ENCODE results near the gene CDK11B. TPM values are rescaled to one million over a fixed set of nuclear protein-coding genes. Genes with fewer than 3 reads are reported as not detected.
"Not testable (repeated sequence)": the region's sequence is repeated elsewhere in the genome, so short reads cannot be mapped to it uniquely, and the experiment has no call there.

The CDK11B gene
- polyA plus RNA-seq, 3 donors = 39.7 to 44.0 (median 42.3) TPM

DNA sequence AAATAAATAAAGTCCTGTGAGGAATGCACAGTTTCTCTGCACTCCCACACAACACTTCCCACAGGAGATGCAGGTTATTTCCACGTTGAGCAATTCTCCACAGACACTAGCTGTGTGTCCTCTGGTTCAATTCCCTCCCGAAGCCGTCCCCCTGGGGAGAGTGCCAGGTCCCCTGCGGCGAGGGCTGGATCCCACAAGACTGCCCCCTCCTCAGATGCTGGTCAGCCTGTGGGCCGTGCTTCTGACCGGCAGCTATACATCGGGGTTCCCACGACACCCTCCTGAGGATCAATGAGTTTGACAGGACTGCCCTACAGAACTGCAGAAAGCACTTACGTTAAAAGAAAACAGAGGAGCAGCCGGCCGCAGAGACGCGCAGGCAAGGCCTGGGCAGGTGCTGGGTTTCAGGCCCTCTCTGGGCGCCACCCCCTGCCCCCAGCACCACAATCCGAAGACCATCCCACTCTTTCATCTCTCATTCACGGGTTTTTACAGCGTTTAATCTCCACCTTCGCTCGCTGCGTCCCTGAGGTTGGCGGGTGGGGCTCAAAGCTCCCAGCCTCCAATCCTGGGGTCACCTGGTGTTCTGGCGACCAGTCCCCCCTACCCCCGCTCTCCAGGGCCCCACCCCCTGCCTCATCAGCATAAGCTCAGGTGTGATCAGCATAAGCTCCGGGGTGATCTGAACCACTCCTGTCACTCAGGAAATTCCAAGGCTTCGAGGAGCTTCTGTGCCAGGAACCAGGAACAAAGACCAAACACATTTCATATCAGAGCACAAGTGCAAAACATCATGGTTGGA is 24.5 kb upstream of the CDK11B start:
- no peak for DNase-seq (ENCODE audit: low read depth in 3 of 3, low spot score in 2 of 3)

DNA sequence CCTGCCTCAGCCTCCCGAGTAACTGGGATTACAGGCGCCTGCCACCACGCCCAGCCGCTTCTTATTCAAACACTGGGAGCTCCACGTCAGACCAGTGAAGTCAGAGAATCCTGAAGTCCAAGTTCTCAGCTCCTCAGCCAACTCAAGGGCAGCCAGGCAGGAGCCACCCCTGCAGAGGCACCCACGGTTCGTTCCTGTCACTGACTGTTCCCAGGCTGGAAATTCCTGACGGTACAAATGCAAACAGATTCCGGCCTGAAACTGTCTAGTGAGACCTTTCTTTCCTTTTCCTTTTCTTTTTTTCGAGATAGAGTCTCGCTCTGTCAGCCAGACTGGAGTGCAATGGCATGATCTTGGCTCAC is 22.1 kb upstream of the CDK11B start:
- DNase-seq (ENCODE audit: low read depth in 3 of 3, low spot score in 2 of 3) = no peak

DNA sequence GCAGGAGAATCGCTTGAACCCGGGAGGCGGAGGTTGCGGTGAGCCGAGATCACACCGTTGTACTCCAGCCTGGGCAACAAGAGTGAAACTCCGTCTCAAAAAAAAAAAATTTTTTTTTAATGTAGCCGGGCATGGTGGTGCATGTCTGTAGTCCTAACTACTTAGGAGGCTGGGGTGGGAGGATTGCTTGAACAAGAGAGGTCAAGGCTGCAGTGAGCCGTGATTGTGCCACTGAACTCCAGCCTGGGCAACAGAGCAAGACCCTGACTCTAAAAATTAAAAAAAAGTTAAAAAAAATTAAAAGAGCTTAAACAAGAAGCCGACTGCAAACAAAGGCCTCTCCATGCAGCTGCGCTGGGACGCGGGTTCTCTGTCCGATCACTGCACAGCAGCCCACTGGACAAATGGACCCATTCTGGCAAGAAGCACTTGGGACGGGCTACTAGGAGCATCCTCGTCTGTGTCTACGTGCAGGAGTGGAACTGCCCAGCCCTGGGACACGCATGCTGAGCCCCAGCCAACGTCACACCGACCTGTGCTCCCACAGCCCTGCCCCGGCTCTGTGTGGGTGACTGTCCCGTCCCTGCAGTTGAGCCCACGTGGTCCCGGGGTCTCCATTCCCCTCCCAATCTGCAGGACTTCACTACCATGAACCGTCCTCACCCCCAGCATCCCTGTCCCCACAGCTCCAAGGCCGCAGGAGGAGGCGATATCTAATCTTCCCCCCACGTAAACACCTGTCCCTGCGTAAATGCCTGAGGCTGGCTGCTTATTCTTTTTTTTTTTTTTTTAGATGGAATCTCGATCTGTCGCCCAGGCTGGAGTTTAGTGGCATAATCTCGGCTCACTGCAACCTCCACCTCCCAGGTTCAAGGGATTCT is 21.5 kb upstream of the CDK11B start:
- DNase-seq (ENCODE audit: low read depth in 3 of 3, low spot score in 2 of 3) = no peak

DNA sequence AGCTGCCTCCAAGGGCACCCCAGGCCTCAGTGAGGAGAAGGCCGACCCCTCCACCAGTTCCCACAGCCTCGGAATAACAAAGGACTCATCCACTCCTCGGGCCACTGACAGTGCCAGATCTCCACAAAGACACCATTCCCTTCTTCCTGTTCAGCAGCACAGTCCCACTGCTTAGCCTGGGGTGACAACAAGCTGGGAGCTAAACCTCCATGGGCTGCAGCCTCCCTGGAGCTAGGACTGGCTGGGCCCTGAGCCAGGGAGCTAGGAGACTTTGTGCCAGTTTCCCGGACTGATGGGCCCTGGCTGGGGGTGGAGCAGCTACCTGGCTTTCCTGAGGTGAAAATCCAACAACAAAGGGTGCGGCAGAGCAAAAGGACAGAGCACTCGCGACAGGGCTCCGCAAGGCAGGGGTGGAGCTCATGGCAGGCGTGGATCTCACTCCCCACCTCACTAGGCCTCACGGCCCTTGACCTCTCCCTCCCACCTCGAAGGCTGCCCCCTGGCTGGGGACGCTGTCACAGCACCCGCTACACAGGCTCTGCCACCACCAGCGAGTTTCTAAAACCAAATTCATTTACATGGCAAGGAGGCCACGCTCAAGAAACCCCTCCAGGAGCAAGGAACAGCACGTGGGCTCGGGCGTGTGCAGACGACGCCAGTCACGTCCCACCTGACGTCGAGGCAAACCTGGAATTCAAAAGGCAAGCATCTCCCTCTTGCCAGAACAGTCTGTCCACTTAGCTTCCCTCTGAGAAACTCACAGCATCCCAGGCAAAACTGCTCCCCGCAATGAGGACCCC is 20.0 kb upstream of the CDK11B start:
- DNase-seq (ENCODE audit: low read depth in 3 of 3, low spot score in 2 of 3) = no peak

DNA sequence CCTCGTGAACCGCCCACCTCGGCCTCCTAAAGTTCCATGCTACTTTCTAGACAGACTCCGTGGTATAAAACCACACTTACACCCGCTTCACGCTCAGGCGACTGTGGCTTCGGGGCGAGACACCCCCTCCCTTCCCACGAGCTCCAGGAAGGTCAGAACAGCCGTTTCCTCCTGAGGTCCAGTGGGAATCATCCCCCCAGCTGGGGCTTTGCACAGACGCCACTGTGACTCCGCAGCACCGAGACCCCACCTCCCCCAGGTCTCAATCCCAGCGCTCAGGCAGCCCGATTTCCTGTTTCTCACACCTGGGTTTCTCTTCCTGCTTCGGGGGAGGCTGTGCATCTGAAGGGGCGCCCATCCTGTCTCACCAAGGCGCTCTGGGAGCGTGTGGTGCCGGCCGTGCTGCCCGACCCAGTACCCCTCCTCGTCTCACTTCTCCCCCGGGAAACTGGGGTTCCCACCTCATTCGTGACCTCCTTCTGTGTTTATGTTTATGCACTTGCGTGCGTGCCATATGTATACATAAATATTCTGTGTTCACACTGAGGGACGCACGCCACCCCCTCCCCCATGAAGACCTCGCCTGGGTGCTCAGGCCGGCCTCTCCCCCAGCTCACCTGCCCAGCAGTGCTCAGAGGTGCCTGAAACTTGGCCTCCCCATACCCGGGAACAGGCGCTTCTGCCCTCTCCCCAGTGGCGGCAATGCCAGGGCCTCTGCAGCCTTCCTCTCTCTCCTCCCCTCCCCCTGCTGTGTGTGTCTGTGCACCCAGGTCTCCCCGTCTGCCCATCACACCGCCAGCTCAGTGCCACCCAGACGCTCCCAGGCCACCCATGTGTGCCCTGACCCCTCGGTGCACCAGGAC is 19.1 kb upstream of the CDK11B start:
- DNase-seq (ENCODE audit: low read depth in 3 of 3, low spot score in 2 of 3) = no peak

DNA sequence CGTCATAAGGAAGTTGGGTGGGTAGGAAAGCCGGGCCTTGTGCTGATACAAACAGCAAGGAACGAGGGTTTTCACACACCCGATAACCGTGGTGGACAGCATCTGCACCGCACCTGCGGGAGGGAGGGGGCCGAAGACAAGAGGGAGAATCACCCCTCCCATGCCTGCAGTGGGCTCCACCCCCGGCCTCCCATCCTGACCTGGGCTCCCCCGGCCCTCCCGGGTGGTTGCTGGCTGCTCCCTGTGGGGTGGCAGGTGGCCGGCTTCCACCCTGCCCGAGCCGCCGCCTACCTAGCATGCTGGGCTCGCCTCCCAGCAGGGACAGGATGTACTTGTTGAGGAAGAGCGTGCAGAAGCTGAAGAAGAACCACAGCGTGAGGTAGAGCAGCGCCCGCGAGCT is 17.3 kb upstream of the CDK11B start:
- DNase-seq (ENCODE audit: low read depth in 3 of 3, low spot score in 2 of 3) = not testable (repeated sequence)

DNA sequence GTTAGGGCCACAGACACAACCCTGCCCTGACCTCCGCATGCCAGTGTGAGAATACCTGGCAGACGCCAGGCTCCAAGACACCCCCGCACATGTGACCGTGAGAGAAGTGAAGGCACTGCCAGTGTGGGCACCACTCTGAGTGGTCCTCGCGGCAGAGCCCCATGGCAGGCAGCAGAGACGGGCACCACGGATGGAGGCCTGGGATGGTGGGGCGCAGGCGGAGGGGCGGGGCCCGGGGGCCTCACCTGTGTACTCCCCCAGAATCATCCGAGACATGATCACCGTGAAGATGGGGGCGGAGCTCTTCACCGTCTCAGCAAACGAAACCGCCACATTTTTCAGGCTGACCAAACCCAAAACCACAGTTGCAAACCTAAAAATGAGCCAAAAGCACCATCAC is 16.4 kb upstream of the CDK11B start:
- DNase-seq (ENCODE audit: low read depth in 3 of 3, low spot score in 2 of 3) = not testable (repeated sequence)

DNA sequence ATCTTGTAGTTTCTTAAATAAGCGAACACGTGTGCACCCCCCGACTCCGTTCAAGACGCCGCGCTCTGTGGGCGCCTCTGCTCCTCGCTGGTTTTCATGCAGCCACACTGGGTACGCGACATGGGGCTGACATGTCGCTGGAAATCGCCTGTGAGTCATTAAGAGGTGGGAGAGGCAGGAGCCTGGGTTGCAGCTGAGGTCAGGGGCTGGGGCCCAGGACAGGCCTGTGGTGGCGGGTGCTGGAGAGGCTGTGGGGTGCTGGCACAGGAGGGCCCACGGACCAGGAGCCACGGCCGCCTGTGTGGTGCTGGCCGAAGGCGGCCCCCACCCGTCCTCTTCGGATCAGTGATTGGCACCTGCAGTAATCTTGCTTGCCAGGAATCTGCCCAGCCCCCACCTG is 16.0 kb upstream of the CDK11B start:
- not testable (repeated sequence) for DNase-seq (ENCODE audit: low read depth in 3 of 3, low spot score in 2 of 3)

DNA sequence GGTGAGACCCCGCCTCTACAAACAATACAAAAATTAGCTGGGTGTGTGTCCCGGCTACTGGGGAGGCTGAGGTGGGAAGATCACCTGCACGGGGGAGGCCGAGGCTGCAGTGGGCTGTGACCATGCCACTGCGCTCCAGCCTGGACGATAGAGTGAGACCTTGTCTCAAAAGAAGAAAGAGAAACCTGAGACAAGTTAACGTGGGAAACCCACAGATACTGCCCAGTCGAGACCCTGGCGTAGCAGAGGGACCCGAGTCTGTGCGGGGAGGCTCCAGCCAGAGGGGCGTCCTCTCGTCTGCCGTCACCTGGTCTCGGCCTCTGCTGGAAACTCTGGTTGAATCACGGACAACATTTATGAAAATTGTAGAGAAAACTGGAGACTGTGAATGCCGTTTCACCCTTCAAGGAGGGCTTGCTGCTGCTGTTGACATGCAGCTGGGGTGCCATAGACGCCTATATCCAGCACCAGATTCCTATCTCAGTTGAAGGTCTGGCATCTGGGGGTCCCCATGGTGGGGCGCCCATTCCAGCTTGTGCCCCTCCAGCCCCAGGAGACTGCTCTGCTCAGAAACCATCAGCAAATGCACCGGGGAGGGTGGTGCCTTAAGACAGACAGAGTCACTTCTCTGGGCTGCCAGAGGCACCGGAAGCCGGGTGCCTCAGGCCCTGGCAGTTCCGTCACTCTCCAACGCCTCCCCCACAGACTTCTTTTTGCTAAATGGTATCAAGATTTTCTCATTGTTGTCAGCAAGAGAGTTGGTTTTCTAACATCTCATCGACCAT is 13.6 kb upstream of the CDK11B start:
- DNase-seq (ENCODE audit: low read depth in 3 of 3, low spot score in 2 of 3) = no peak

DNA sequence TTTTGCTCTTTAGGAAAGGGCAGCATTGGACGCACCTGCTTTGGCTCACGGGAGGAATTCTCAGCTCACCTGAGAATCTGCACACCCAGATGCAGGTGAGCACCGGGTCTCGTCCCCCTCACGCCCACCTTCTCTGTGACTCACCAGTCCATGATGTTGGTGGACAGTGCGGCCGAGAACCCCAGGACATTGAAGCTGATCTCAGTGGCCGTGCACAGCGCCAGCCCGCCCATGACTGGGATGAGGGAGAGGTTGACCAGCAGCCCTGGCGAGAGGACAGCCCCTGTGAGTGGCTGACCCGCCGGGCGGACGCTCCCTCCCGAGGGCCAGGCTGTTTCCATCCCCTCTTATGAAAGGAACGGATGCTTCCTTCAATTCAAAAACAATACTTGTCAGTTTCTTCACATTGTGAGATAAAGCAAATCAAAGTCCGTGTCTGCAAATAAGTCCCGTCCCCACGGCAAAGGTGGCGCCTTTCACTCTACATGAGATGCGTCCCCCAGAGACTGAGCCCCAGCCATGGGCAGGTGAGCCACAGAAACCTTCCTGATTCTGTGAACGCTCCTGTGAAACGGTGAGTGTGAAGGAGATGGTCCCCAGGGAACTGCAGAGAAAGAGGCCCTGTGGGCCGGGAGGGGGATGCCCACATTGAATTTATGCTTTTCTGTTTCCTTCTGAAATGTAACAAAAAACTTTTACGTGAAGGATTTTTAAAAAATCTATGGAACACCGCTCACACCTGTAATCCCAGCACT is 12.7 kb upstream of the CDK11B start:
- DNase-seq (ENCODE audit: low read depth in 3 of 3, low spot score in 2 of 3) = no peak

DNA sequence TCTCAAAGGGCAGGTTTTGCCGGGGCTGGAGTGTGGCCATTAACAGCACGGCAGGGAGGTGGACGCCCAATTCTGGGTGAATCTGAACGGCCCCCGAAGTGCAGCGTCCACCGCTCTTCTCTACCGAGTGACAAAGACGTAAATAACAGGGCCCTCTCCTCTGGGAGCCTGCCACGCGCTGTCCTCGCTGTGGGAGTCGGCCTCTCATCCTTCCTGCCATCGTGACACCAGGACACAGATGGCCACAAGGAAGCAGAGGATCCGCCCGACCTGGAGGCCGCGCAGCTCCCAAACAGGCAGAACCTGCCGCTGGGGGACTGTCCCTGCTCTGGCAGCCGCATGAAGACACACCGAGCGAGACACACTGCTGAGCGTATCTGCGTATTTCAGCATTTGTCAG is 12.1 kb upstream of the CDK11B start:
- no peak for DNase-seq (ENCODE audit: low read depth in 3 of 3, low spot score in 2 of 3)

DNA sequence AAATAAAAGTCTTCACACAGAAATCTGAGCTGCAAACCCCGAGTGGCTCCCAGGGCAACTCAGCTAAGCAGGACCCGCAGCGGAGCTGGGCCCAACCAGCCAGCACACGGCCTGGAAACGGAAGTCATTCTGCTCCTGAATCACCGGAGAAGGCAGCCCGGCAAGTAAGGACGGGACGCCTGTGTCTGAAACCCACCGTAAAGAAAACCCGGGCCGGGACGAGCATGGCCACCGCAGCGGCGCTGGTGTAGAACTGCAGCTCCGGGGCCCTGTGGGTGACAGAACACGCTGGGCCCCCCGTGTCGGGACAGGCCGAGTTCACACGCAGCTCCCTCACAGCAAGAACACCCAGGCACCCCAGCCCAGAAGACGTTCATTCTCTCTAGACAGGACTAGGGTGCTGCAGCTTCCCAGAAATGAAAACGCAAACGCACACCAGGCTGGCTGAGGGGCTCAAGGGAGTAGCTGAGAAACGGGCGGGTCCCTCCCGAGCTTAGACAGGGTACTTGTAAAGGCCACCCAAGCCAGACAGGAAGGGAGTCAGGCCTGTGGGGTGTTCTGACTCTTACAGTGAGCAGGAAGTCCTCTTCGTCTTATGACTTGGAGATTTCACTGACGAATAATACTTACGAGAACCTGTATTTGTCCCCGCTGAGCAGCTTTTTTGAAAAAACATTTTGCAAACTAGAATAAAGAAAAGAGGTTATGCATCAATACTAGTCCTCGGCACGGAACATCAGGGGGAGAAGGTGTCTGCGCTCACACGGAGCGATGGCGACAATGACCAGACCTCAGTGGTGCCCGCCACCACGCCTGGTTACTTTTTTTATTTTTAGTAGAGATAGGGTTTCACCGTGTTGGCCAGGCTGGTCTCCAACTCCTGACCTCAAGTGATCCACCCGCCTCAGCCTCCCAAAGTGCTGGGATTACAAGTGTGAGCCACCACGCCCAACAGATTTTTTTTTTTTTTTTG is 10.9 kb upstream of the CDK11B start:
- DNase-seq (ENCODE audit: low read depth in 3 of 3, low spot score in 2 of 3) = no peak

DNA sequence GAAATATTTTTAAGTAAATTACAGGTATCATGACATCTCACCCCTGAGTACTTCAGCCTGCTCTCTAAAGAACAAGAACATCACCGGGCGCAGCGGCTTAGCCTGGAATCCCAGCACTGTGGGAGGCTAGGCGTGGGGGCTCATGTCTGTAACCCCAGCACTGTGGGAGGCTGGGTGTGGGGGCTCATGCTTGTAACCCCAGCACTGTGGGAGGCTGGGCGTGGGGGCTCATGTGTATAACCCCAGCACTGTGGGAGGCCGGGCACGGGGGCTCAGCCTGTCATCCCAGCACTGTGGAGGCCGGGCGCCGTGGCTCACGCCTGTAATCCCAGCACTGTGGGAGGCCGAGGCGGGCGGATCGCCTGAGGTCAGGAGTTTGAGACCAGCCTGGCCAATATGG is 7.7 kb upstream of the CDK11B start:
- no peak for DNase-seq (ENCODE audit: low read depth in 3 of 3, low spot score in 2 of 3)

DNA sequence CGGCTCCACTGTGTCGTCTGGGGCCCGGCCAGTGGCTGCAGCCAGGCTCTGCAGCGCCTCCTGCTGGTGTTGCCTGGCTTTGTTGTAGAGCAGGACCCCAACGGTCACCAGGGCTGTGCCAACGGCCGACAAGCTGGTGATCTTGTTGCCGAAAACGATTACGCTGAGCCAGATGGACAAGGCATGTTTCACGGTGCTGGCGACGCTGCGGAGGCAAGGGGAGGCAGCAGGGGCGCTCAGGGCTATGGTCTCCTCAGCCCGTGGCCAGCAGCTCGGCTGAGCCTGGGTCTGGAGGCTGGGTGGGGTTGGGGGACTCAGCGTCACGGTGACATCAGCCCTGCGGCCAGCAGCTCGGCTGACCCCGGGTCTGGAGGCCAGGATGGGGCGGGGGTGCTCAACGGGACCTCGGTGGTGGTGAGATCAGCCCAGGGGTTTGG is 7.0 kb upstream of the CDK11B start:
- no peak for DNase-seq (ENCODE audit: low read depth in 3 of 3, low spot score in 2 of 3)

DNA sequence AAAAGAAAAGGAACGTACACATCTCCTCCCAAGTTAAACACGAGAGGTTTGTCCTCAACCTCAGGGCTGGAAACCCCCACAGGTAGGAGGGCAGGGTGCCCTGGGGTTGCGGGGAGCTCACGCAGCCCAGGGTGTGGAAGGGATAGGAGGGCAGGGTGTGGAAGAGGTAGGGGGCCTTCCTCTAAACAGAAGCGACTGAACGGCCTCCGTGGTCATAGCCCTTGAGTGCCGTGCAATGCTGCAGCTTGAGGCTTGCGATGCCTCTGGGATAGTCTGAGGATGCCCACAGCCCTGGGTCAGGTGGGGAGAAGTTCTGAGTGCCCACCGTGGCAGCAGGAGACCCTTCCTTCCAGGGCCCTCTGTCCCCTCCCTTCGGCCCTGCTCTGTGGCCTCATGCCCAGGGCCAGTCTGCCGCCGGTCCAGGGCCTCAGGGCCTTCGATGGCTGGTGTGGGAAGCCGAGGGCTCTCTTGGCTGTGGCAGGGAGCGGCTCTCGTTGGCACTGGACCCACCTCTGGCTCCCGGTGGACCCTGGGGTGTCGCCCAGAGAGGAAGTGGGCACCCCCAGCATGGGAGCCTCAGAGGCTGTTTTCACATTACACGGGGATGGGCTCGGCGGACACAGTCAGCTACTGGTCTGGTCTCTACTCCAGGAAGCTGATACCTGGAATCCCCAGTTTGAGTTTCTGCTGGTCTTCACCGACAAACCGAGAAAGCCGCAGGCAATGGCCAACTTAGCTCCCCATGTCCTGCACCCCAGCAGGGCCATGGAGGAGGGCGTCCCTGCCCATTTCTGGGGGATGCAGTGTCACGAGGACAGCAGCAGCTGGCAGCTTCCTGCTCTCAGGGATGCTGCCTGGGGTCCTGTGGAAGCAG is 6.4 kb upstream of the CDK11B start:
- DNase-seq (ENCODE audit: low read depth in 3 of 3, low spot score in 2 of 3) = no peak

DNA sequence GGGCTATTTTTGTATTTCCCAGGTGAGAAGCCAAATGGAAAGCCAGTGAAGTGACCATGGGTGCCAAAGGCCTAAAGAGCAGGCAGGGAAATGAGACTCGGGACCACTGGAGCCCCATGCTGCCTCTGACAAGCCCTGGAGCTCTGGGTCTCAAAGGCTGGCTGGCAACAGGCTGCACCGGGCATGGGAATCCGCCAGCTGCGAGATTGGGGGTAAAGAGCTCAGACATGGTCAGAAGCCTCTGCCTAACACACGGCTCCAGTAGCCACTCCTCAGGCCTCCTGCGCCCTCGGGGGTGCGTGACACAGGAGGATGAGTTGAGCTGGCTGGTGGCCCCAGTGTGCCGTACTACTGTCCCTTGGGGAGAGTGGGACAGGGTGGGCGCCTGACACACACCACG is 5.5 kb upstream of the CDK11B start:
- DNase-seq (ENCODE audit: low read depth in 3 of 3, low spot score in 2 of 3) = not testable (repeated sequence)

Measured in right renal cortex interstitium (tissue), 3 donors.